ENCODE results near the gene CIRBP.

The CIRBP gene

DNA sequence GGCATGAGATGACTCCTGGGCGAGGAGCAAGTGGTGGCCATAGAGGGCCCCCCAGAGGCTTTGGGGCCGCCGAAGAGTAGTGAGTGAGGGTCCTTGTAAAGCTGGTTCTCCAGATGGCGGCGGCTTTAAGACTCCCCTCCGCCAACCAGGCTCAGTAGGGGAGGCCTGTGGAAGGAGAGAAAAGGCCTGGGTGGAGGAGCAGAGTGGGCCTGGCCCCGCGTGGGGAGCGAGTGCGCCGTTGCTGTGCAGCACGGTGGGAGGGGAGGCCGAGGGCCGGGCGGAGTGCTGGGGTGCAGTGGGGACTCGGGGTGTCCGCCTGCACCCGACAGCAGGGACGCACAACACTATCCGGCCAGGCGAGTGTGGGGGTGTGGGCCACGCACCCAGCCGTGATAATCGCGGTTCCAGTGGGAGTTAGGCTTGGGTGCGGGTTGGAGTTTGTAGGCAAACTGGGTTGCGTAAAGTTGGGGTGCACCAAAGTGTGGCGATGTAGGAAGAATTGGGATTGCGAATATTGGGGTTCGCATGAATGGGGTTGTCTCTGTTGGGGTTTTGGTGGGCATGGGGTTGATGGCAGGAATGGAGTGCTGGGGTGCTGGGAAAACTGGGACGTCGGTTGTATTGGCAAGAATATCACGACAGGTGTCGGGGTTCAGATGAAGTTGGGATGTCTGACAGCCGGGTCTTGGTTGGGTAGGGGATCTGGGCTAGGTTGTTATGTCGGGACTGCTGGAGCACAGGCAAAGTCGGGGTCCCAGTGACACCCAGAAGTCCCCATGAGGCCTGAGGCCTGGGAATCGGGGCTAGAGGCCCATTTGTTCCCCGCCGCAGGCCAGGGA is 687 bp upstream of the CIRBP start:
- DNase-seq (ENCODE audit: low read depth), result no peak

DNA sequence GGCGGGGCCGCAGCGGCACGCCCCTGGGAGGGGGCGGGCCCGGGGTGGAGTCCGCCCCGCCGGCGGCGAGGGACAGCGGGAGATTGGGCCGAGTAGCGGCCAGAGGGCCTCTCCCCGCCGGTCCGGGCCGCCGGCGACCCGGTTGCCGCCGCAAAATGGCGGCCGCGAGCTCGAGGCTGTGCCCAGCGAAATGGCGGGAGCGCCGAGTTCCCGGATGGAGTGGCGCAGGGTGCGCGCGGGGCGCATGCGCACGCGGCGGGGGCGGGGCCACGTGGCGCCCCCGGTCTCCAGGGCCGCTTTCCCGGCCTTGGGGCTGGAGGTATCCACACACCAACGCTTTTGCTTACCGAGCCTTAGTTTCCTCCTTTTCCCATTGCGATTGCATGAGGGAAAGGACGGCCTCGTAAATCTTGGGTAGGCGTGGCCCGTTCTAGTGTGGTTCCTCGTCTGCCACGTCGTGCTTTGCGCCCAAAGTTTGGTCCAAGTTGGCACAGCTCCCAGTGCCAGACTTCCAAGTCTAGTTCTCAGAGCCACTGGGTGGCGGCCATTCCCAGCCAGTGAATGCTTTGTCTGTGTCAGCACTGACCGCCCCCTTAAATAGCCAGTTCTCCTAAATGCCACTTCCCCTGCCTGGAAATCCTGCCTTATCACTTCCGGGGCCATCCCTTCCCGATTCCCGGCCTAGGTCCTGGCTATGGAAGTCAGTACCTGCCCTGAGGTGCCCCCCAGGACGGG is 513 bp downstream of the CIRBP start:
- DNase-seq (ENCODE audit: low read depth), result peak; percentile 81

DNA sequence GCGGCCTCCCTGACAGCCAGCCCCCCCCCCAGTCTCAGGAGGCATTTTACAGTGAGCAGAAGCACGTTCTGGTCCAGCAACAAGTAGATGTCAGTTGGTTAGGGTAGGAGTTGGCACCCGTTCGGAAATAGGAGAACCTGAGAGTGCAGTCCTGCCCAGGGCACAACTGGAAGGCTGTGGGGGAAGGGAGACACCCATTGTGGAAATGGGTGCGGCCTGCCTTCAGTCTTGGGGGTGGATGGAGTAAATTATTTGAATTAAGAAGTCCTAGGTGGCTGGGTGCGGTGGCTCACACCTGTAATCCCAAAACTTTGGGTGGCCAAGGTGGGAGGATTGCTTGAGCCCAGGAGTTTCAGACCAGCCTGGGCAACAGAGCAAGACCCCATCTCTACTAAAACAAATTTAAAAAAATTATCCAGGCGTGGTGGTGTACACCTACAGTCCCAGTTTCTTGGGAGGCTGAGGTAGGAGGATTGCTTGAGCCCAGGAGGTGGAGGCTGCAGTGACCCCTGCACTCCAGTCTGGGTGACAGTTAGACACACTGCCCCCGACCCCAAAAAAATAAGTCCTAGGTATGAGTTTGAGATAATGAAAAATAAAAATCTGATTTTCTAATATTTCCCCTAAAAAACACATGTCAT is 1.2 kb downstream of the CIRBP start:
- no peak for DNase-seq (ENCODE audit: low read depth)

DNA sequence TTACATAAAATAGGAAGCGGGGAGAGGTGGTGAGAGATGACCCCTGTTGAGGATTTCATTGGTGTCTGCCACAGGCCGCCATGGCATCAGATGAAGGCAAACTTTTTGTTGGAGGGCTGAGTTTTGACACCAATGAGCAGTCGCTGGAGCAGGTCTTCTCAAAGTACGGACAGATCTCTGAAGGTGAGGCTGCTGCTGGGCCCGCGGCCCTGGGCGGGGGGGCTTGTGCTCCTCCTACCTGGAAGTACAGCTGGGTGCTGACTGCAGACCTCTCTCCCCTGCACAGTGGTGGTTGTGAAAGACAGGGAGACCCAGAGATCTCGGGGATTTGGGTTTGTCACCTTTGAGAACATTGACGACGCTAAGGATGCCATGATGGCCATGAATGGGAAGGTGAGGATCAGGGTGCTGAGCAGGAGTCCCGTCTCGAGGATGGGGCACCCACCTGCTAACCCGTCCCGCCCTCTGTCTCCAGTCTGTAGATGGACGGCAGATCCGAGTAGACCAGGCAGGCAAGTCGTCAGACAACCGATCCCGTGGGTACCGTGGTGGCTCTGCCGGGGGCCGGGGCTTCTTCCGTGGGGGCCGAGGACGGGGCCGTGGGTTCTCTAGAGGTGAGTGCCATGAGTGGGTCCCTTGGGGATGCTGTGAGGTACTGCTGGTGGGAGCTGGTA is 1.9 kb downstream of the CIRBP start:
- no peak for DNase-seq (ENCODE audit: low read depth)

DNA sequence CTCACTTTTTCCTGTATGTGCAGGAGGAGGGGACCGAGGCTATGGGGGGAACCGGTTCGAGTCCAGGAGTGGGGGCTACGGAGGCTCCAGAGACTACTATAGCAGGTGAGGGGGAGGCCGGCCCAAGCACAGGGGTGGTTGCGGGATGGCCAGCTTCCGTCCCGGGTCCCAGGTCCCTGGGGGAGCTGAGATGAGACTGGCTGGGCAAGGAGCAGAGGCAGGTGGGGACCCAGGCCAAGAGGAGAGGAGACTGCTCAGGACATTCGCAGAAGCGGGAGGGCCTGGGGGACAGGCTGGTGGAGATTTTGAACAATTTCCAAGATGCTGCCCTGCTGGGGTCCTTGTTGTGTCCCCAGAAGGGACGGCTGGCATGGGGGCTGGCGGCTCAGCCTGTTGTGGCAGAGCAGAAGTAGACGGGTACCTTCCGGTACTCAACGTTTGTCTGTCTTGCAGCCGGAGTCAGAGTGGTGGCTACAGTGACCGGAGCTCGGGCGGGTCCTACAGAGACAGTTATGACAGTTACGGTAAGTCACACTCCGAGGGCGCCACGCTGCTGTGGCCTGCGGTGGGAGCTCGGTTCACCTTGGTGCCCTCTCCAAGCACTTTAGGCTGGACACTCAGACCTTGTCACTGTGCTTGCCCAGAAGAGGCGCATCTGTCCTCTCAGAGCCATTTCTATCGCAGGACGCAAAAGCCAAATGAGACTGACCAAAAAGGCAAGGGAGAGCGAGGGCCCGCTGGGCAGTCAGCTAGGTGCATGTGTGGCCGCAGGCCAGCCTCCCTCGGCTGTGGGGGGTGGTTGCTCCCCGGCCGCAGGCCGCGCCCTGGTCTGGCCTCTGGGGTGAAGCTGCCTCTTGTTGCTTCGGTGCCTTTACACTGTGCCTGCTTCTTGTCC is 2.6 kb downstream of the CIRBP start:
- no peak for DNase-seq (ENCODE audit: low read depth)

DNA sequence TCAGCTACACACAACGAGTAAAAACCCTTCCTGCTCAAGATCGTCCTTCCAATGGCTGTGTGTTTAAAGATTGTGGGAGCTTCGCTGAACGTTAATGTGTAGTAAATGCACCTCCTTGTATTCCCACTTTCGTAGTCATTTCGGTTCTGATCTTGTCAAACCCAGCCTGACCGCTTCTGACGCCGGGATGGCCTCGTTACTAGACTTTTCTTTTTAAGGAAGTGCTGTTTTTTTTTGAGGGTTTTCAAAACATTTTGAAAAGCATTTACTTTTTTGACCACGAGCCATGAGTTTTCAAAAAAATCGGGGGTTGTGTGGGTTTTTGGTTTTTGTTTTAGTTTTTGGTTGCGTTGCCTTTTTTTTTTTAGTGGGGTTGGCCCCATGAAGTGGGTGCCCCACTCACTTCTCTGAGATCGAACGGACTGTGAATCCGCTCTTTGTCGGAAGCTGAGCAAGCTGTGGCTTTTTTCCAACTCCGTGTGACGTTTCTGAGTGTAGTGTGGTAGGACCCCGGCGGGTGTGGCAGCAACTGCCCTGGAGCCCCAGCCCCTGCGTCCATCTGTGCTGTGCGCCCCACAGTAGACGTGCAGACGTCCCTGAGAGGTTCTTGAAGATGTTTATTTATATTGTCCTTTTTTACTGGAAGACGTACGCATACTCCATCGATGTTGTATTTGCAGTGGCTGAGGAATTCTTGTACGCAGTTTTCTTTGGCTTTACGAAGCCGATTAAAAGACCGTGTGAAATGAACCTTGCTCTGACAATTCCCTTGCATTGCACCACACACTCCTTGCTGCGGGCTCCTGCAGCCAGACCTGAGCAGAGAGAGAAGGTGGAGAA is 3.5 kb downstream of the CIRBP start:
- no peak for DNase-seq (ENCODE audit: low read depth)

DNA sequence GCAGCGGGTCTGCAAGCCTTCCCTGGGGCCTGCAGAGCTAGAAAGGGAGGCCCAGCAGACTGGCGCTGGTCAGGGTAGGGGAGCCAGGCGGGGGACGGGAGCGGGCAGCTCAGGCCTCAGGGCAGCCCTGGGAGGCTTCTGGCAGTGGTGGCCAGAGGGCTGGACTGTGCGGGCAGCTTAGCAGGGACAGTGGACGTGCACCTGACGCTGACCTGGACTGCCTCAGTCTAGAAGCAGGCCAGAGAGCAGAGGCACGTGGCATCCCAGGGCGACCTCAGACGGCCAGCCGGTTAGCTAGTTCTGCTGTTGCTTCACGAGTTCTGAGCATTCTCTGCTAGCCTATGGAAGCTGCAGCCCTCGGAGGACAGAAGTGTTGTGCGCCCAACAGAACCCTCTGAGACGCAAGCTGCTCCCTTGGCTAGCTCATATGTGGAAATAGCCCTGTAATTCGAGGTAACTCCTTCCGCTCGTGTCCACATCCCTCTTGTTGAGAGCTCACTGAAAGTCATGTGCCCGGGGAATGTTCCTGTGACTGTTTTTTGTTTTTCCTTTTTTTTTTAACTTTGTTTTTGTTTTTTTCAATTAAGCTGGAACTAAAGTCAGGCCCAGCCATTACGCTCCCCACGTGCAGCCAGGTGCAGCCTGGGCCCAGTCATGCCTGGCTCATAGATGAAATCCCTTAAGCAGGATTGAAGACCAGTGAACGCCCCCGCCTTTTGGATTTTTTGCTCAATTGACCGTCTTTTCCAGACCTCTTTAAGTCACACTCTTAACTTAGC is 4.3 kb downstream of the CIRBP start:
- DNase-seq (ENCODE audit: low read depth), result no peak

DNA sequence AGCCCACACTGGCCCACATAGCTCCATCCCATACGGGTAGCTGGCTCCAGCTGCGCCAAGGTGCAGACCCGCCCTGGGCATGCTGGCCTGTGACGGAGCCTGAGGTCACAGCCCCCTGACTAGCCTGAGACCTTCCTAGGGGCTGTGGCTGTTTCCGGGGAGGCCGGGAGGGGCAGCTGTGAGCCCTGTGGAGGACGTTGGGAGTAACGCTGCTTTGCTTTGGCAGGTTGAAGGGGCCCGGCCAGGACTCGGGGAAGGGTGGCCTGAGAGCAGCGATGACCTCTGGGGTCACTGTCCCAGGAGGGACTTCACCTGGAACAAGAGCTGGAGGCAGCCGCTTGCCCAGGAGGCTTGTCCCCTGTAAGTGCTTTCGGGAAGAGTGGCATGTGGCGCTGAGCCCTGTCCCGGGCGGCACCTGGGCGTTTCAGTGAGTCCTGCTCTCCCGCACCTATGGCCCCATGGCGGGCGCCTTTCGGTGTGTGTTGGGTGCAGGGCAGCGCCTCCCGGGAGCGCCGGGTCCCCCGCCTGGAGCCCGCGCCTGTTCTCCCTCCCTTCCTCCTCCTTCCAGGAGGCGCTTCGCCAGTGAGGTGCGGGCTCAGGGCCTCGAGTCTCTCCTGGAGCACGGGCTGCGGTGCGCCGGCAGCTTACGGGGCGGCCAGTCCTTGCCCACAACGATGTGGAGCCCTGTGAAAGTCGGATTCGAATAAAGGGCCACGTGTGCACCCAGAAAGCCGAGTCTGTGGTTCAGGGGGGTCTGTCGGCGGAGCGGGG is 5.1 kb downstream of the CIRBP start:
- no peak for DNase-seq (ENCODE audit: low read depth)

DNA sequence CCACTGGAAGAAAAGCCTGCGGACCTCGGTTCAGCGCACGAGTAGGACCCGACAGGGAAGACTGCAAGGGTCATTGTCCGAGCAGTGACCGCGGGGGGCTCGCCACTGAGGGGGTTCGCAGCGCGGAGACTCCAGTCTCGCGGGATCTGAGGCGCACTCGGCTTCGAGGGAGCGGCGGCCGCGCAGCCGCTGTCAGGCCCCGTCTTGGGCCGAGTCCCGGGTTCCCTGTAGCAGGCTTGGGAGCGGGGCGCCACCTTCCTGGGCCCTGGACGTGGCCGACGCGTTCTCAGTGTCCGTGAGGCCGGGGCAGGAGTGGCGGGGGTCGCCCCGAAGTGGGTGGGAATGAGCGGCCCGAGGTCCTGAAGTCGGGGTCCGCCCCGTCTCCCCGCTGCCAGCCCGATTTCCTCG is 5.7 kb downstream of the CIRBP start:
- no peak for DNase-seq (ENCODE audit: low read depth)

DNA sequence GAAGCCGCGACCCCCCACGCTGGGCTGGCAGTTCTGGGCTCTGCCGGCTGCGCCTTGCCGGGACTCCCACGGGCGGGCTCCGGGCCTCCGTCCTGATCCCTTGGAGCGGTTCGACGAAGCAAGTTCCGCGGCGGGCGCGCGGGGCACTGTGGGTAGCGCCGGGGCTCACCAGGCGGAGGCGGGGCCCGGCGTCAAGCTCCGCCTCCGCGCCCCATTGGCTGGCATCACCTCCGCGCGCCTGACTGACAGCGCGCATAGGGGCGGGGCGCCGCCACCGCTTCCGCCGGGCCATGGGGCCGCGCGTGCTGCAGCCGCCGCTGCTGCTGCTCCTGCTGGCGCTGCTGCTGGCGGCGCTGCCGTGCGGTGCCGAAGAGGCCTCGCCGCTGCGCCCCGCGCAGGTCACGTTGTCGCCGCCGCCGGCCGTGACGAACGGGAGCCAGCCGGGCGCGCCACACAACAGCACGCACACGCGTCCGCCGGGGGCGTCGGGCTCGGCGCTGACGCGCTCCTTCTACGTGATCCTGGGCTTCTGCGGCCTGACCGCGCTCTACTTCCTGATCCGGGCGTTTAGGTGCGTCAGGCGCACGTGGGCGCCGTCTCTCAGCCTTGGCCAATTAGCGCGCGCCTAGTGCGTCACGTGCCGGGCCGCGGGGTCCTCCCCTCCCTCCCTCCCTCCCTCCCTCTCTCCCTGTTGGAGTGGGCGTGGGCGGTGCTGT is 6.3 kb downstream of the CIRBP start, which contains the start of gene FAM174C:
Gene FAM174C (plus strand): TSS at position 271 of the 716 bp plus-strand sequence. CDS start 20 bp downstream, at position 291.
- DNase-seq (ENCODE audit: low read depth), result peak; percentile 93

DNA sequence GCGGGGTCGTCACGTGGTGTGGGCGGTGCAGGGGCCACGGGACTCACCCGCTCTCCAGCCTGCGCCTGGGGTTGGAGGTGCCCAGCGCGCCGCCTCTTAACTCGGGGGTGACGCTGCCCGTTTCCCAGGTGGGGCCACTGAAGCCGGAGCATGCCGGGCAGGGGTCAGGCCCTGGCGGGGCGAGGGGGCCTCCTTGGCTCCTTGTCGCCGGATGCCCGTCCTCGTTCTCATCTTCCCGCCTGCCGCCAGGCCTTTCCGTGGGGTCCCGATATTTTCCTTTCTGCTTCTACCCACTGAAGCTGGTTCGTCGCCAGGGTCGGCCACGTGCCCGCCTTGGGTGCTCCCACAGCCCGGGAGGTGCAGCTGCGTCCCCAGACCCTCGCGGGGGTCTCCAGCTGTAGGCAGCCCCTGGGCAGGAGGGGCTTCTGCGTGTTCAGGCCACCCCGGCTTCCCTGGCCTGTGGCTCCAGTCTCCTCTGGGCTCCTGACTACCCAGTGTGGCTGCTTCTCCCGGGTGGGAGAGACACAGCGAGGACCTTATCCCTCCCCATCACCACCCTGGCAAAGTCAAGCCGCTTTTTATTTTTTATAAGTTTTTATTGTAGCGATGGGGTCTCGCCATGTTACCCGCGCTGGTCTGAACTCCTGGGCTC is 7.0 kb downstream of the CIRBP start:
- DNase-seq (ENCODE audit: low read depth), result no peak

DNA sequence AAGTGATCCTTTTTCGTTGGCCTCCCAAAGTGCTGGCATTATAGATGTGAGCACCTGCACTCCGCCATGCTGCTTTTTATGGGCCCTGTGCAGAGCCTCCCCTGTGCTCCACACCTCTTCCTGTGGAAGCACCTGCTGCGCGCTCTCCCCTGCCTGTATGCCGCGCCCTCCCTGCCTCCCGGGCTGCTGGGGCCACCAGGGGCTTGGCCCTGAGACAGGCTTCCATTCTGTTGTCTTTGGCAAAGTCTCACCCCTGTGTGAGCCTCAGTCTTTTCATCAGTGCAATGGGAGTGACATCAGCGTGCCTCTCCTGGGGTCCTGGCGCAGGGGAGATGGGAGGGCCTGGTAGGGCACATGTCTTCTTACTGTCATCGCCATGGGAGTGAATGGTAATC is 7.5 kb downstream of the CIRBP start:
- no peak for DNase-seq (ENCODE audit: low read depth)

DNA sequence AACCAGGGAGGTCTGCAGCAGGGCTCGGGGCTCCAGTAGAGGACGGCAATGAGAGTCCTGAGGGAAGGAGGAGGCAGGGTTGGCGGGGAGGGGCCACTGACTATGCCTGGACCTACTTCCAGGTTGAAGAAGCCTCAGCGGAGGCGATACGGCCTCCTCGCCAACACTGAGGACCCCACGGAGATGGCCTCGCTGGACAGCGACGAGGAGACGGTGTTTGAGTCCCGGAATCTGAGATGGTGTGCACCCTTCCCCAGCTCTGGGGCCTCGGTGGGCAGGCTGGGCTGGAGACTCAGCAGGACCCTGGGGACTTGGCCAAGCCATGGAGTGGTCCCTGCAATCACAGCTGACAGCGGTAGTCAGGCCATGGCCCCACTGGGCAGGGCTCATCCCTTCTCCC is 7.9 kb downstream of the CIRBP start:
- DNase-seq (ENCODE audit: low read depth), result no peak

DNA sequence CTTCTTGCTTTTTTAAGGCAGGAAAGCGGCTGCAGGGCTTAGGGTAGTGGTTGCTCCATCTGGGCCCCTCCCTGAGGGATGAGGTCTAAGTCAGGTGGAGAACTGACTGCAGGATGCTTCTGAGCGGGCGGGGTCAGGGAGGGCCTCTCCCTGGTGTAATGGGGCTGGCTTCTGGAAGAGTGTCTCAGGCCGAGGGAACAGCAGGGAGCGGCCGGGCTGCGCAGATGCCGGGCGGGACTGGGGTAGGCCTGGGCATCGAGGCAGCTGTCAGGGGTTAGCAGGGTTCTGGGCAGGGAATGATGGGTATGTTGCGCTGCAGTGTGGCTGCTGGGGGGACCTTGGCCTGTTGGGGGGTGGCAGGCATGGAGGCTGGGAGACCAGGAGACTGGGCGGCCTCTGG is 8.9 kb downstream of the CIRBP start:
- DNase-seq (ENCODE audit: low read depth), result no peak

DNA sequence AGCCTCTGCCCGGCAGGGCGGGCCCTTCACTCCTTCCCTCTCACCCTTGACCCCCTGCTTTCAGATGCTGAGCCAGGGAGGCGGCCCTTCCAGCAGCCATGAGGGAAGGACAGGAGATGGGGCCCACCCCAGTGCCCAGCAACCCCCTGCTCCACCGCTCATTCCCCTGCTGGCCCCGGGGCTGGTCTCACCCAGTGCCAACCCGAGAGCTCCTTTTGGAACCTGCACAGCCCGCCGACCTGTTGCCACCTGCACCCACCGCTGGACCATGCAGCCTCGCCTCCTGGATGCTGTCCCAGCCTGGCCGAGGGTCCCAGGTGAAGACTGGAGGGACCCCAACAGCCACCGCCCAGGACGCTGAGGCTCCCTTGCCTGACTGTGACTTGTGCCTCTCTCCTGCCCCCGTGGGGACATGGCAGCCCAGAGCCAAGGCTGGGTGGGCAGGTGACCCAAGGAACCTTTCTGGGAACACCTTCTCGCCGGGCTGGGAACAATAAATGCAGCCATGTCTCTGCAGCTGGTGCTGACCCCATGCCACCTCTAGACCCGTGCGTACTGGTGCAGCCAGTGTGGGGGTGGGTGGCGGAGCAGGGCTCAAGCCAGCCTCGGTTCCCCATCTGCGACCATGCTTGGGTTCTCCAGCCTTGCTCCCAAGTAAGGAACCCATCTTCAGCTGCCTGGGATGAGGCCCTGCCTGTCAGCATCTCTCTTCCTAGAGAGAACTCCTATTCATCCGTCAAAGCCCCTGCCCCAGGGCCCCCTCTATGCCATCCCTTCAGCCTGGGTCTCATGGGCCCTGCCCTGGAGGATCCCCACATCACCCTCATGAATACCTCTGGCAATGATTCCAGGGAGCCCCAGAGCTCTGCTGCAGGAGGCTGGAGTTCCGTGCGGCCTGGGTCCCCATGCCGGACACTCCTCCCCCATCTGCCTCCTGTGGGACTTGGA is 9.9 kb downstream of the CIRBP start:
- no peak for DNase-seq (ENCODE audit: low read depth)

DNA sequence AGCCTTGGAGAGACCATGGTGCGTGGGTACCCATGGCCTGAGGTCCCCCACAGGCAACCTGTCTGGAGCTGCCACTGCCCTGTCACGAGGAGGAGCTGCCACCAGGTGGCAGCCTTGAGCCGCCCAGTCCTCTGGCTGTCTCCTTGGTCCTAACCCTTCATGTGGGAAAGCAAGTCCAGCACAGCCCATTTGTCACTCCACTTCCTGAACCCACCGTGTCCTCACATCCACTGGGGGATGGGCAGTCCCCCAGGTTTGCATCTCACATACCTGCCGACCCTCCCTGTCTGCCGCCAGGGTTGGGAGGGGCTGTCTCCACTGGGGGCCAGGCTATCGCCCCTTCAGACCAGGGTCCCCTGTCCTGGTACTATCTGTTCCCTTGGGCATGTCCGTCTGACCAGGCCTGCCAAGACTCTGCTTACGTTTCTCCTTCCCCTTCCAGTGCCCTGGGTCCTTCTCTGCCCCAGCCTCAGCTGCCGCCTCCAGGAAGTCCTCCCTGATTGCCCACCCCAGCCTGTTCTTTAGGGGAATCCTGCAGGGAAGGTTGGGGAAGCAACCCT is 10.7 kb downstream of the CIRBP start:
- DNase-seq (ENCODE audit: low read depth), result peak; percentile 65
